OCI-M2 (cell line): ENCODE results near the gene STRADA.

Source experiments
- DNase-seq: peaks from one replicate; lab custom pipeline; 2025; ENCODE audit not compliant: unreplicated experiment; lab: John Stamatoyannopoulos, UW

The STRADA gene, protein sequence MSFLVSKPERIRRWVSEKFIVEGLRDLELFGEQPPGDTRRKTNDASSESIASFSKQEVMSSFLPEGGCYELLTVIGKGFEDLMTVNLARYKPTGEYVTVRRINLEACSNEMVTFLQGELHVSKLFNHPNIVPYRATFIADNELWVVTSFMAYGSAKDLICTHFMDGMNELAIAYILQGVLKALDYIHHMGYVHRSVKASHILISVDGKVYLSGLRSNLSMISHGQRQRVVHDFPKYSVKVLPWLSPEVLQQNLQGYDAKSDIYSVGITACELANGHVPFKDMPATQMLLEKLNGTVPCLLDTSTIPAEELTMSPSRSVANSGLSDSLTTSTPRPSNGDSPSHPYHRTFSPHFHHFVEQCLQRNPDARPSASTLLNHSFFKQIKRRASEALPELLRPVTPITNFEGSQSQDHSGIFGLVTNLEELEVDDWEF

DNA sequence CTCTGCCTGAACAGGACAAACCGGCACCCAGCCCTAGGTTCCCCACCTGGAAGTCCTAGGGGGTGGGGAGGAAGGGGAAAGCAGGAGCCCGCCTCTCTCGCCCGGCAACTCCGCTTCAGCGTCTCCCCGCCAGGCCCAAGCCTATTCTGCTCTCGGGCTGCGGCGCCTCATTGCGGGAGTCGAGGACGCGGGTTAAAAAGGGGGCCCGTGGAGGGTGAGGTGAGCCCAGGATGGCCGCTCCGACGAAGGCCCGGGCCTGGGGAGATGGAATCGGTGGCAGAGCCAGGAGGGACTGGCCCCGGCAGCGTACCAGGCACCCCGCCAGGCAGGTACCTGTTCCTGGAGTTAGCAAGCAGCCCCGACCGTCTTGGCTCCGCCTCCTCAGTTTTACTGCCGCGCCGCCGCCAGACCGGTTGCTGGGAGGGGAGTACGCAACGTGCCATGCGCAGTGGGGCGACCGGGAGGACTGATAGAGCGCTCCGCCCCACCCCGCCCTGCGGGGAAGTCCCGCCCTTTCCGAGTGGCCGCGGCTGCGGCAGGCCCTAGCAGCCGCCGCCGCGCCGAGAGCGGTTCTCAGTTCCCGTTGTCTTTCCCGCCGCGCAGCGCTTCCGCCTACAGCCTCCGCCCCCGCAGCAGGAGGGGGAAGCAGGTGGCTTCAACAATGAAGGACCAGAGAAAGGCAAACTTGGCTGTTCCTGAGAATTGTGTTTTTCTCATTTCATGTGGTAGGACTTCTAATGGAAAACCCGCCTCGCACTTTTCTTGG is at the start of gene STRADA:
Gene STRADA (minus strand): TSS at position 392 of the 766 bp plus-strand sequence. CDS start 13,430 bp downstream, outside the sequence.
- peak; percentile 86 for DNase-seq

DNA sequence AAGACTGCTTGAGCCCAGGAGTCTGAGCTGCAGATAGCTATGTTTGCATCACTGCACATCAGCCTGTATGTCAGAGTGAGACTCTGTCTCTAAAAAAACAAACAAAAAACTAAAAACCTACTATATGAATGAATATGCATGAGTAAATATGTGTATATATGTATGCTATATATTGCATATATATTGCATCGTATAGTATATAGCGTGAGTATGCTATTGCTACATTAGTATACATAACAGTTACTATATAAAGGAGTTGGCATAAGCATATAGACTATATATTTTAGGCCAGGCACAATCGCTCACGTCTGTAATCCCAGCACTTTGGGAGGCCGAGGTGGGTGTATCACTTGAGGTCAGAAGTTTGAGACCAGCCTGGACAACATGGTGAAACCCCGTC is 48.5 kb upstream of the STRADA start:
- no peak for DNase-seq

DNA sequence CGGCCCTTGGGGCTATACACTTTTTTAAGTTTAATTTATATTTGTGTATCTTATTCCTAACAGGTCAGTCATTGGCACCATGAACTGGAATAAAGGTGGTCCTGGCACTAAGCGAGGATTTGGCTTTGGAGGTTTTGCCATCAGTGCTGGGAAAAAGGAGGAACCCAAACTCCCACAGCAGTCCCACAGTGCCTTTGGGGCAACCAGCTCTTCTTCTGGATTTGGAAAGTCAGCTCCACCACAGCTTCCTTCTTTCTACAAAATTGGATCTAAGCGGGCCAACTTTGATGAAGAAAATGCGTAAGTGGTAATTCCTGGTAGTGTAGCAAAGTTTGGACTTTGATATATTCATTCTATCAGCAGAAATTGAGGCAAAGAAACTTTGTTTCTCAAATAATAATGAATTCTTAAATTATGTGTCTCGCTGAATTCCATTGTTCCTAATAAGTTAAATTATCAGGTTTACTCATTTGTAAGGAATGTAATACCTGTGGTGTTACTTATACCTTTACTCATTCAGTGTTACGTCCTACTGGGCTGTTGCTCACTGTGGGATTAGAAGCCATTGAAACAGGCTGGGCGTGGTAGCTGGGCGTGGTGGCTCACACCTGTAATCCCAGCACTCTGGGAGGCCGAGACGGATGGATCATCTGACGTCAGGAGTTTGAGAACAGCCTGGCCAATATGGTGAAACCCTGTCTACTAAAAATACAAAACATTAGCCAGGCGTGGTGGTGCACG is 45.5 kb upstream of the STRADA start:
- DNase-seq, result no peak

DNA sequence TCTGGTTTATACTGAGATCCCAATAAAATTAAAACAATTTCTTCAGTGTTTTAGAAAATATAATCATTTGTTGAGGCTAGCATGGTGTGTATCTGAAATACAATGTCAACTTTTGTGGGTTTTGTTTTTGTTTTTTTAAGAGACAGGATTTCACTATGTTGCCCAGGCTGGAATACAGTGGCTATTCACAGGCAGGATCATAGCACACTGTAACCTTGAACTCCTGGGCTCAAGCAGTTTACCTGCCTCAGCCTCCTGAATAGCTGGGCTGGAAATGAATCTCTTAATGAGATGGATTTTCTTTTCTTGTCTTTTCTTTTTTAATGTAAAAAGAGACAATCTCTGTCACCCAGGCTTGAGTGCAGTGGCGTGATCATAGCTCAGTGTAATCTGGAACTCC is 44.5 kb upstream of the STRADA start:
- no peak for DNase-seq

DNA sequence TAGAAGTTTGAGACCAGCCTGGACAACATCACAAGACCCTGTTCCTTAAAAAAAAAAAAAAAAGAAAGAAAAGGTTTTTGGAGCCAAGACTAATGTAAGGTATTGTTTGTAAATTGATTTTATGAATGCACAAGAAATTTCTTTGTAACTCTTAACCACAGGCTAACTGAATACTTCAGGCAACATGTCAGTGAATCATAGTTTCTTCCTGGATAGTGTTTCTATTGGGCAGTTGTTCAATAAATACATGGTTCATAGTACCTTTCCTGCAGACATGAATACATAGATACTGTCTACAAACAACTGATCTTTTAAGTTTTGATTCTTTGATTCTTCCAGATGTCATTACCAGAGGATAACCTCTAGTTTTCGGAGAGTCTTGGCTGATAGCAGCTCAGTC is 44.0 kb upstream of the STRADA start:
- DNase-seq, result no peak

DNA sequence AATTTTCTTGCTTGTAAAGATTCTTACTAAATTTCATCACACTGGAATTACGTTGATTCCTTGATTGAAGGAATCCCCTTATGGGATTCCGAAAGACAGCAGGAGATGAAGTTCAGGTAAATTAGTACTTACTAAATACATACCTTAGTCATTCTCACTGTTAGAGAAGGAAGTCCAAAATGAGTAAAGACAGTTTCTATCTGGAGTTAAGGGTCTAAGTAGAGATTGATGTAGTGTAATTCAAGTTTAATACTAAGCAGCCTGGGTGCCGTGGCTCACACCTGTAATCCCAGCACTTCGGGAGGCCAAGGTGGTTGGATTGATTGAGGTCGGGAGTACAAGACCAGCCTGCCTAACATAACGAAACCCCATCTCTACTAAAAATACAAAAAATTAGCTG is 41.9 kb upstream of the STRADA start:
- DNase-seq, result no peak

DNA sequence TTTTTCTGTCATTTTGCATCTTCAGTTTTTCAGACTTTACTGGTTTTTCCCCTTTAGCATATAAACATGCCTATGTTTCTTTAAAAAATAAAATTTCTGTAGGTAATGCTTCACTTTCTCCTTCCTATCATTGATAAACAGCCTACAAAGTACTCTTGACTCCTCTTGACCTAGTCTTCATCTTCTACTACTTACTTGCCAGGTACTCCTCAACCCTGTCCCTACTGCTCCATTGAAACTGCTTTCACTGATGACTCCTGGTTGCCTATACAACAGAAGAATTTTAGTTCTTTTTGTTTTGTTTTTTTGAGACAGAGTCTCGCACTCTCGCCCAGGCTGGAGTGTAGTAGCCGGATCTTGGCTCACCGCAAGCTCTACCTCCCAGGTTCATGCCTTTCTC is 39.3 kb upstream of the STRADA start:
- DNase-seq, result no peak

DNA sequence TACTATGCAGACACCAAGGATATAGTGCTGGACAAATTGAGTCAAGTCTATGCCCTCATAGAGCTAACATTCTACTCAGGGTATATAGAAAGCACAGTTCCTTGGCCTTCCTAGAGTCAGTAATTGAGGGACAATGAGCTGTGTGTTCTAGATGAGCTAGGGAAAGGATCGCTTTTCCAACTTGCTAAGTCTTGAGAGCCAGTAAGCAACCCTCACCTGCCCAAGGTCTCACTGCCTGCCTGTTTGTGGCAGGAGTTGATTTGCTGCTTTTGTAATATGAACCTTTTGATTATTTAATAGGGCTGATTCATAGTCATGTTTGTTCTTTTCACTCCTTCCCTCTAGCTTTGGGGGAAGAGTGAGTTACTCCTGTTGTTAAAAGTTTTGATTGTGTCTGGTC is 38.9 kb upstream of the STRADA start:
- DNase-seq, result no peak

DNA sequence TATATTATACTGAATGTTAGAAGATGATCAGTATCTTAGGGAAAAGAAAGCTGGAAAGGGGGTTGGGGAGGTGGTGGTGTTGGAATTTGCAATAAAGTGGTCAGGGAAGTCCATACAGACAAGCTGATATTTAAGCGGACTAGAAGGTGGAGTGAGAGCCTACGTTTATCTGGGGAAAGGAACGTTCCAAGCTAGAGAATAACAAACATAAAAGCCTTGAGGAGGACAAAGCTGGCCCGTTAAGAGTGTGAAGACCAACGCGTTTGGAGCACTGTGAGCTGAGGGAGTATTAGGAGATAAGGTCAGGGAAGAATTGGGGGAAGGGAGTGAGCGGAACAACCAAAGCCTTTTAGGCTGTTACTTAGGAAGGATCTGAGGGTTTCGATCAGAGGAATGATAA is 33.8 kb upstream of the STRADA start:
- DNase-seq, result no peak

DNA sequence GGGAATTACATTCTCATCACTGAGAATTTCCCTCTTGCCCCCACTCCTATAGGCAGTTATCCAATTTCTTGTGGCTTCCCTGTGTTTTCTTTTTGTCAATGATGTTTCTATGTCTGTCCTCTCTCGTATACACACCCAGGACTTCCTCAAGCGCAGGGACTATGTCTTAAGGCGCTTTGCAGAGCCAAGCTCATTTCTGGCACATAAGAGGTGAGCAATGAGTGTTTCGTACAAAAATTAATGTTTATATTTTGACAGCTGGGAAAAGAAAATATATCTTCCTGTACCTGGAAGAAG is 33.3 kb upstream of the STRADA start:
- DNase-seq, result no peak

DNA sequence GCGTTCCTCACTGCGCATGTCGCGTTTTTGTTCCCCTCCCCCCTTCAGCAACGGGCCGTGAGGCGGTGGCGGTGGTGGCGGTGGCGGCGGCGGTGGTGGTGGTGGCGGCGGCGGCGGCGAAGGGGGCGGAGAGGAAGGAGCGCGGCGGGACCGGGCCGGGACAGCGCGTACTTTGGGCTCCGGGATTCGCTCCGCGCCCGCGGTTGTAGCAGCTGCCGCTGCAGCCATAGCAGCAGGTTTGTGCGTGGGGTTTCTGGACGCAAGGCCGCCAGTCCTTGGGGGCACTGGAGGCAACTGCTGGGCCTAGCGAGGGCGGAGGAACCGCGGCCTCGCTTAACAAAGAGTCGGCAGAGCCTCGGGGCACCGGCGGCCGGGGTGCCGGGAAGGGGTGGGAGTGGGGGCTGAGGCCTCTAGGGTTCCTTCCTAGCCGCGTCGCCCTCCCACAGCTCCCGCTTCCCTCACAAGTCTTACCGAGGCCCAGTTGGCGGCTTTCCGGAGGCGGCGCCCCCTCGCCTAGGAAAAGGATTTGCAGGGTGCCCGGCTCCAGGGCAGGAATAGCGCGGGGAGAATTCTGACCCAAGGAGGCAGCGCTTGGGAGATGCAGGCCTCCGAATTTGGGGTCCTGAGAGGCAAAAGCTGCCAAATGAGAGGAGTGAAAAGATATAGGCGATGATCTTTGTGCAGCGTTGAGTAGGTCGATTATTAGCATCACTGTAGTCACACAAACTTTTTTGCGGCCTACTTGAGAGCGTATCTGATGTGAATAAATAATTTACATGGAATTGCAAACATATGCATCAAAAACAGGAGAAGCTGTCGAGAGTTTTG is 32.8 kb upstream of the STRADA start, which contains the start of gene DDX42:
Gene DDX42 (plus strand): TSS at position 30 of the 828 bp plus-strand sequence. CDS start 12,880 bp downstream, outside the sequence.
- DNase-seq, result no peak

DNA sequence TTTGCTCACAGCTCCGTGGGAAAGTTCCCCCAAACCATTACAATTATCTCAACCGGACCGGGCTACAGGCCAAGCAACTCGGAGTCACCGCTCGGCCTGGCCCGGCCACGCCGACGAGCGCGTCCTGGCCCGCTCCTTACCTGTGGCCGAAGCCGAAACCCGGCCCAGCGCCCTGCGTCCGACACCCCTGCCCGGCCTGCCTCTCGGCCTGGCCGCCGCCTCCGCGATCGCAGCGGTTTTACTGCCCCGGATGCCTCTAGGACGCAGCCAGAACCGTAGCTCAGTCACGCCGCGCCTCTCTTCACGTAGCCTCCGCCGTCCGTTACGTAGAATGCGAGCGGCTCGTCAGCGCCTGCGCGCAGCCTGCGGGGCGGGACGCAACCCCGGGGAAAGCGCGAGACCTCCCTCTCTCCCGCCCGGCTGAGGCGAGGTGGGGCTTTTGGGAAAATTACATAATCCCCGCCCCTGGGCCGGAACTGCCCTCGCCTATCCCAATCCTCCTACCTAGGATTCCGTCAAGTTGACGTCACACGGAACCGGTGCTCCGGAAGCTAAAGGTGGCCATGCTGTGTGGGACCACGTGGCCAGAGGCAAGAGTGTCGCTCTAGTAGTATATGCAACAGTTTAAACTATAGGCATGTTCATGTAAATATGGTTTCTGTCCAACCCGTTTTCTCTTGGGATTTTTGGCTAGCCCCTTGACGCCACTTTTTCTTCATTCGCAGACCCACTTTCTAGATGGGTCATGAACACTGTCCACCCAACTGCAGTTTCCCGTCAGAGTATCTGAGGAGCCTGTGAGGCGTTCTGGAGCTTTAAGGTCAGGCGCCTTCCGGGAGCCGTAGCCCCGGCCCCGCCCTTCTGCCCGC is 31.9 kb upstream of the STRADA start, which contains the start of gene CCDC47:
Gene CCDC47 (minus strand): TSS at position 326 of the 869 bp plus-strand sequence. CDS start 7,422 bp downstream, outside the sequence.
- peak; percentile 79 for DNase-seq

DNA sequence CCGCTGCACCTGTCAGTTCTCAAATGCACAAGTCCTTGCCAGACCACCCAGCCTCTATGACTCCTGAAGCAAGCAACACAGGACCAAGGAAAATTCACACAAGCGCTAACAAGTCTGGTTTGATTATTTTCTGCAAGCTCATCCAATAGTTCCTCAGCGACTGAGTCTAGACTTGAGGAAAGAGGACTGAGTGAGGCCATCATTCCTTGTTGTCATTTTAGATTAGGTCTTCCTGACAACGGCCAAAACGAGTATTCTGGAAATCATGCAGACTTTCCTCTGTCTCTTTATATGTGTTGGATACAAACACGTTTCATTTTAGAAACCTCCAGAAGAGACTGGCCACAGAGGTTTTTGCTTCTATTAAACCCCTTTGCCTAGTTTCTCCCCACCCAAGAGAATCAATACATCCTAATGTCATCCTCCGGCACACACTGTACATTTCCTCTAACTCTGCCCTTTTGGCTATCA is 31.2 kb upstream of the STRADA start:
- DNase-seq, result no peak

DNA sequence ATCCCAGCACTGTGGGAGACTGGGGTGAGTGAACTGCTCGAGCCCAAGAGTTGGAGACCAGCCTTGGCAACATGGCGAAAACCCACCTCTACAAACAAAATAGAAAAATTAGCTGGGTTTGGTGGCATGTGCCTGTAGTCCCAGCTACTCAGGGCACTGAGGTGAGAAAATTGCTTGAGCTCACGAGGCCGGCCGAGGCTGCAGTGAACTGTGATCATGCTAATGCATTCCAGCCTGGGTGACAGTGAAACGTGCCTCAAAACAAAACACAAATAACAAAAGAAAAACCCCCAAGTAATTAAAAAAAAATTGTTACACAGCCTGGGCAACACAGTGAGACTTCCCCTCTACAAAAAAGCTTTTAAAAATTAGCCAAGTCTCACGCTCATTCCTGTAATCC is 26.8 kb upstream of the STRADA start:
- DNase-seq, result no peak

DNA sequence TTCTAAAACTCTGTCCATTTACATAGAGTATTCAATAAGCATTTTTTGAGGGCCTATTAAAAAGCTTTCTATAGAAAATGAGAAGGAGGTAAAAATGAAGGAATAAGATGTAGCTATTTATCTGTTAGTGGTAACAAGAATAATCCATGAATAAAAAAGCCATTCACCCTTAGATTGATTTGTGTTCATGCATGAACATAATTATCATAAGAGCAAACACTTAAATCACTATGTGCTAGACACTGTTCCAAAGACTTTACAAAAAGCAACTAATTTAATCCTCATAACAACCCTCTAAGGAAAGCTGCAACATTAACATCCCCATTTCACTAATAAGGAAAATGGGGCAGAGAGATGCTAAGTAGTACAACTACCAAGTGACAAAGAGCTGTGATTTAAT is 25.2 kb upstream of the STRADA start:
- no peak for DNase-seq

DNA sequence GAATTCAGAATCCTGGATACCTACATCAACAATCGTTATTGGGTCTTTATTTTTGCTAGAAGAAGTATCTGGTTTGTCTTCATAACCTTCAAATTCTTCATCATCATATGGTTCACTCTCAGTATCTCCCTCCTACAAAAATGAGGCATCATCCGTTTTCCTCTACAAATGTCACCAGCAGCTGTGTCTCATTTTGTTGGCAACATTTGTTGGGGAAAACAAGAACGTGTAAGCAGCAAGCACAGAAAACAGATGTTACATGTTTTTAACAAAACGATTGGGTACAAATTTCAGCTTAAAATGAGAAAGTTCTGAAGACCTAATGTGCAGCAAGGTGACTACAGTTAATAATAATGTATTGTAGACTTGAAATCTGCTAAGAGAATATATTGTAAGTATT is 23.1 kb upstream of the STRADA start:
- no peak for DNase-seq

DNA sequence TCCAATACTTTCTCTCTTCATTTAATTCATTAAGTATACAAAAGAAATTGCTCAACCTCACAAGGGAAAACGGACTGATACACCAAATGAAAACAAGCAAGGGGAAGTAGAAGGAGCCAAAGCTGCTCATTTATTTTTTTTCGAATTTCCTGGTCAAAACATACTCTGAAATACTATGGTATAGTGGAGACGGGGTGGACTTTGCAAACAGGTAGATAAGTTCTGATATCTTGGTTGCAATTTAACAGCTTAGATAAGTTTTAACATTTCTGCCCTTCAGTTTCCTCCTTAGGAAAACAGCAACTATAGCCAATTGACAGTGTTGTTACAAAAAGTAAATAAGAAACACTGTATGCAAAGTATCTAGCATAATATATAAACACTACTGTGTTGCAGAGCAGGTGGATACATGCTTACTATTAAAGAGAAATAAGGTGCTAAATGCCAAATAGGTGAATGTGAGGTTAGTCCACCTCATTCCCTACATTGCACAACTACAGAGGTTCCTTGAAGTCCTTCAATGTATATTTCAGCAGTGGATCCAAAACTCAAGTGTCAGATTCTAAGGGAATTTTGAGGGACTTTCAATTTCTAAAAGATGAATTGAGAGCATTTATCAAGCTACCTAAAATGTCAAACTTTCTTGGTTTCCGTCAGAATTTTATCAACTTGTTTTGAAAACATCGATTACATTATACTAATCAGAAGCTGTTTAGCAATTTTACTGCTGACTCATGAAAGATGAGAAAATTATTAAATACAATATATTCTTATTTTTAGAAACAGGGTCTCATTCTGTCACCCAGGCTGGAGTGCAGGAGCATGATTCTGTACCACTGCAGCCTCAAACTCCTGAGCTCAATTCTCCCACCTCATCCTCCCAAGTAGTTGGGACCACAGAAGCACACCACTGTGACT is 20.8 kb upstream of the STRADA start:
- no peak for DNase-seq

DNA sequence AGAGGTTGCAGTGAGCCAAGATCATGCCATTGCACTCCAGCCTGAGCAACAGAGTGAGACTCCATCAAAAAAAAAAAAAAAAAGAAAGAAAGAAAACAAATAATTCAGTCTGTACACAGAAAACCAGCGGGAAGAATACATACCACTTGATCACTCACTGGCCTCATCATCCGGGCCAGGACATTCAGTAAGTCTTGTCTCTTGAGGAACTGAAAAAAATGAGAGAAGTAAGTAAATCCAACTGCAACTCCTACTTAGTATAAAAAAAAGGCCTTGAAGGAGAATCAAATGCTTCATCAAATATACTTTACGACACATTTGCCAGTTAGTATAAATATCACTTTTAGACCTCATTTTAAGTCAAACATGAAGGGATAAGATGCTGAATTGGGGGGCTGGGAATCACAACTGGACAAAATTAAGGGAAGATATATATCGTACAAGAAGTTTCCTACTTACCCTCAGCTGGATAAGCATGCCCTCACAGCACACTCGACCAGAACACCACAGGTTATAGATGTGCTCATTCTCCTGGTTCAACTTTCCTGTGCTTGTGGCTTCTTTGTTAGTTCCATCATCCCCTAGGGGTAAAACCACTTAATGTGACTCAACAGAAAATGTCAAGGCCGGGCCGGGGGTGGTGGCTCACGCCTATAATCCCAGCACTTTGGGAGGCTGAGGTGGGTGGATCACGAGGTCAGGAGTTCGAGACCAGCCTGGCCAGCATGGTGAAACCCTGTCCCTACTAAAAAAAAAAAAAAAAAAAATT is 19.4 kb upstream of the STRADA start:
- no peak for DNase-seq
